NB4 (cell line): ENCODE measurements around the gene HOXA5.

Experiments used
- DNase-seq: peaks from one replicate; pipeline ENCODE4 v3.0.0; 2010; ENCODE audit warnings: low read depth
- H3K4me3 ChIP-seq: one replicate; pipeline ENCODE4 v1.5.1; 2011; ENCODE audit warnings: mild to moderate bottlenecking, low read depth, low read length, moderate library complexity
- CTCF ChIP-seq: IDR thresholded peaks from one replicate; pipeline ENCODE4 v1.5.1; 2012; ENCODE audit warnings: low read depth, low read length
- MAX ChIP-seq: IDR thresholded peaks from 2 replicates; pipeline ENCODE4 v1.6.1; 2011; ENCODE audit warnings: low read depth, low read length
- MYC ChIP-seq: IDR thresholded peaks from 2 replicates; pipeline ENCODE4 v1.6.1; 2011; ENCODE audit warnings: low read depth, low read length
- POLR2A ChIP-seq: IDR thresholded peaks from 2 replicates; pipeline ENCODE4 v1.6.1; 2011; ENCODE audit warnings: mild to moderate bottlenecking; ENCODE audit not compliant: insufficient read length; ENCODE audit errors: extremely low read depth

The HOXA5 gene

GRCh38 chr7:27164045-27164366 is 20.5 kb upstream of the HOXA5 start:
- no peak for DNase-seq

GRCh38 chr7:27163288-27164044 is 20.0 kb upstream of the HOXA5 start:
- DNase-seq: no peak
- no peak for TF ChIP-seq POLR2A
- no peak for TF ChIP-seq MYC
- TF ChIP-seq CTCF: no peak
- no peak for TF ChIP-seq MAX
- H3K4me3 ChIP-seq: no peak overlapping the region

More at GRCh38 chr7:27164045-27164366, 20.5 kb upstream of the HOXA5 start:
- no peak overlapping the region for H3K4me3 ChIP-seq
- TF ChIP-seq MYC (no peak), POLR2A (no peak), CTCF (no peak), MAX (no peak)

GRCh38 chr7:27162561-27163287 is 19.2 kb upstream of the HOXA5 start:
- no peak for DNase-seq
- TF ChIP-seq MYC (no peak), MAX (no peak), POLR2A (no peak), CTCF (no peak)
- H3K4me3 ChIP-seq: no peak overlapping the region

- no peak for DNase-seq
- no peak for TF ChIP-seq MYC
- TF ChIP-seq POLR2A: no peak
- TF ChIP-seq MAX: no peak
- TF ChIP-seq CTCF: no peak
- no peak overlapping the region for H3K4me3 ChIP-seq
These were observed 18.5 kb upstream of the HOXA5 start for GRCh38 chr7:27161721-27162560.

- H3K4me3 ChIP-seq: peak overlapping the region; percentile 69
- TF ChIP-seq MAX (no peak), CTCF (no peak), POLR2A (no peak), MYC (no peak)
- DNase-seq: peak; percentile 83
These were observed 17.8 kb upstream of the HOXA5 start for GRCh38 chr7:27161214-27161720.
